Stimulated activated memory B cell treated with anti-CD40 and anti-IgM and Interleukin-4, amounts not matched to agents 10 μg/mL and 1 μg/mL and 100 μg/mL, for 72 hours (primary cell): ENCODE results near the gene MISP.
A peak's percentile ranks its signal among the peaks of the same experiment; 100 is the strongest.

Experiments used
- ATAC-seq: fragments of 150-1000 bp; cut with Tn5 transposase; 2 replicates; pipeline ENCODE4 v1.10.0; 2021
- H3K27ac Mint-ChIP-seq: one replicate; pipeline ENCODE4 v1.8.0; 2022; ENCODE audit warnings: mild to moderate bottlenecking, mixed read lengths
- H3K27me3 Mint-ChIP-seq: one replicate; pipeline ENCODE4 v1.8.0; 2022; ENCODE audit warnings: mixed read lengths
- H3K36me3 Mint-ChIP-seq: one replicate; pipeline ENCODE4 v1.8.0; 2022; ENCODE audit warnings: mixed read lengths
- H3K4me1 Mint-ChIP-seq: one replicate; pipeline ENCODE4 v1.8.0; 2022; ENCODE audit warnings: mixed read lengths
- H3K4me3 Mint-ChIP-seq: one replicate; pipeline ENCODE4 v1.8.0; 2022; ENCODE audit warnings: mild to moderate bottlenecking, moderate library complexity, mixed read lengths
- H3K9me3 Mint-ChIP-seq: one replicate; pipeline ENCODE4 v1.8.0; 2022; ENCODE audit warnings: mixed read lengths

Gene MISP

GRCh38 chr19:751501-752341 lies 809 bp downstream of the MISP start:
- ATAC-seq = no peak
- H3K4me3 Mint-ChIP-seq = no peak overlapping the region
- no peak overlapping the region for H3K27ac Mint-ChIP-seq

GRCh38 chr19:752652-753517 lies 2.0 kb downstream of the MISP start:
- H3K4me3 Mint-ChIP-seq = no peak overlapping the region
- H3K36me3 Mint-ChIP-seq = no peaks in the 10 kb centered on the region
- H3K4me1 Mint-ChIP-seq = no peaks in the 10 kb centered on the region
- H3K27me3 Mint-ChIP-seq = peaks cover 12% of the 10 kb centered on the region
- H3K9me3 Mint-ChIP-seq = no peaks in the 10 kb centered on the region
- no peak overlapping the region for H3K27ac Mint-ChIP-seq
- no peak for ATAC-seq

More at GRCh38 chr19:751501-752341, 809 bp downstream of the MISP start:
- H3K36me3 Mint-ChIP-seq = no peaks in the 10 kb centered on the region
- no peaks in the 10 kb centered on the region for H3K9me3 Mint-ChIP-seq
- H3K4me1 Mint-ChIP-seq = no peaks in the 10 kb centered on the region
- H3K27me3 Mint-ChIP-seq = peaks cover 12% of the 10 kb centered on the region

- Mint-ChIP-seq H3K4me1 (no peaks in the 10 kb centered on the region), H3K27me3 (peaks cover 12% of the 10 kb centered on the region), H3K9me3 (peaks cover under 1% of the 10 kb centered on the region), H3K36me3 (no peaks in the 10 kb centered on the region), H3K27ac (no peak overlapping the region), H3K4me3 (peak overlapping the region; percentile 37)
- ATAC-seq = no peak
These were observed 3.6 kb downstream of the MISP start for GRCh38 chr19:754530-754929.

GRCh38 chr19:755063-755462 lies 4.2 kb downstream of the MISP start:
- Mint-ChIP-seq H3K9me3 (peaks cover 4% of the 10 kb centered on the region), H3K36me3 (no peaks in the 10 kb centered on the region), H3K27ac (no peak overlapping the region), H3K4me1 (no peaks in the 10 kb centered on the region), H3K27me3 (peaks cover 12% of the 10 kb centered on the region), H3K4me3 (no peak overlapping the region)
- ATAC-seq = no peak

- H3K27me3 Mint-ChIP-seq = peaks cover 12% of the 10 kb centered on the region
- H3K27ac Mint-ChIP-seq = no peak overlapping the region
- peaks cover 4% of the 10 kb centered on the region for H3K9me3 Mint-ChIP-seq
- H3K4me3 Mint-ChIP-seq = no peak overlapping the region
- no peaks in the 10 kb centered on the region for H3K36me3 Mint-ChIP-seq
- H3K4me1 Mint-ChIP-seq = no peaks in the 10 kb centered on the region
- ATAC-seq = peak; percentile 38
These were observed 5.3 kb downstream of the MISP start for GRCh38 chr19:756236-756635.

- H3K36me3 Mint-ChIP-seq = no peaks in the 10 kb centered on the region
- no peak overlapping the region for H3K27ac Mint-ChIP-seq
- no peak for ATAC-seq
- H3K9me3 Mint-ChIP-seq = peaks cover 4% of the 10 kb centered on the region
- H3K27me3 Mint-ChIP-seq = peaks cover 12% of the 10 kb centered on the region
- no peak overlapping the region for H3K4me3 Mint-ChIP-seq
- no peaks in the 10 kb centered on the region for H3K4me1 Mint-ChIP-seq
These were observed 6.1 kb downstream of the MISP start for GRCh38 chr19:756821-757688.

GRCh38 chr19:757811-758668 lies 7.1 kb downstream of the MISP start:
- H3K4me1 Mint-ChIP-seq = no peaks in the 10 kb centered on the region
- no peaks in the 10 kb centered on the region for H3K36me3 Mint-ChIP-seq
- no peak overlapping the region for H3K4me3 Mint-ChIP-seq
- no peak overlapping the region for H3K27ac Mint-ChIP-seq
- peaks cover 4% of the 10 kb centered on the region for H3K9me3 Mint-ChIP-seq
- peak; percentile 36 for ATAC-seq
- H3K27me3 Mint-ChIP-seq = peaks cover 12% of the 10 kb centered on the region

GRCh38 chr19:763181-763580 lies 12.3 kb downstream of the MISP start:
- peaks cover 21% of the 10 kb centered on the region for H3K27me3 Mint-ChIP-seq
- H3K4me3 Mint-ChIP-seq = no peak overlapping the region
- H3K27ac Mint-ChIP-seq = no peak overlapping the region
- no peak for ATAC-seq
- H3K36me3 Mint-ChIP-seq = no peaks in the 10 kb centered on the region
- no peaks in the 10 kb centered on the region for H3K4me1 Mint-ChIP-seq
- H3K9me3 Mint-ChIP-seq = peaks cover 4% of the 10 kb centered on the region

- H3K36me3 Mint-ChIP-seq = no peaks in the 10 kb centered on the region
- peaks cover 4% of the 10 kb centered on the region for H3K9me3 Mint-ChIP-seq
- no peaks in the 10 kb centered on the region for H3K4me1 Mint-ChIP-seq
- no peak overlapping the region for H3K27ac Mint-ChIP-seq
- peaks cover 21% of the 10 kb centered on the region for H3K27me3 Mint-ChIP-seq
- no peak for ATAC-seq
- H3K4me3 Mint-ChIP-seq = no peak overlapping the region
These were observed 13.0 kb downstream of the MISP start for GRCh38 chr19:763869-764268.

- Mint-ChIP-seq H3K27me3 (peaks cover 21% of the 10 kb centered on the region), H3K9me3 (peaks cover 4% of the 10 kb centered on the region), H3K4me3 (no peak overlapping the region), H3K36me3 (no peaks in the 10 kb centered on the region), H3K27ac (no peak overlapping the region), H3K4me1 (no peaks in the 10 kb centered on the region)
- no peak for ATAC-seq
These were observed 13.4 kb downstream of the MISP start for GRCh38 chr19:764301-764700.

GRCh38 chr19:765179-765738 lies 14.3 kb downstream of the MISP start:
- H3K27ac Mint-ChIP-seq = no peak overlapping the region
- H3K9me3 Mint-ChIP-seq = no peaks in the 10 kb centered on the region
- no peak for ATAC-seq
- H3K27me3 Mint-ChIP-seq = peaks cover 21% of the 10 kb centered on the region
- H3K4me3 Mint-ChIP-seq = no peak overlapping the region
- H3K4me1 Mint-ChIP-seq = no peaks in the 10 kb centered on the region
- H3K36me3 Mint-ChIP-seq = no peaks in the 10 kb centered on the region

GRCh38 chr19:768424-768823 lies 17.5 kb downstream of the MISP start:
- peaks cover 38% of the 10 kb centered on the region for H3K27me3 Mint-ChIP-seq
- H3K4me3 Mint-ChIP-seq = no peak overlapping the region
- ATAC-seq = no peak
- no peaks in the 10 kb centered on the region for H3K4me1 Mint-ChIP-seq
- H3K9me3 Mint-ChIP-seq = no peaks in the 10 kb centered on the region
- no peak overlapping the region for H3K27ac Mint-ChIP-seq
- H3K36me3 Mint-ChIP-seq = no peaks in the 10 kb centered on the region

GRCh38 chr19:769616-770015 lies 18.7 kb downstream of the MISP start:
- H3K4me1 Mint-ChIP-seq = no peaks in the 10 kb centered on the region
- no peaks in the 10 kb centered on the region for H3K36me3 Mint-ChIP-seq
- ATAC-seq = no peak
- no peaks in the 10 kb centered on the region for H3K9me3 Mint-ChIP-seq
- H3K27ac Mint-ChIP-seq = no peak overlapping the region
- H3K4me3 Mint-ChIP-seq = no peak overlapping the region
- H3K27me3 Mint-ChIP-seq = peaks cover 38% of the 10 kb centered on the region

- peaks cover 29% of the 10 kb centered on the region for H3K27me3 Mint-ChIP-seq
- no peak overlapping the region for H3K27ac Mint-ChIP-seq
These were observed 20.4 kb downstream of the MISP start for GRCh38 chr19:771332-771785.

More at GRCh38 chr19:771332-771785, 20.4 kb downstream of the MISP start:
- no peak overlapping the region for H3K4me3 Mint-ChIP-seq
- peak; percentile 43 for ATAC-seq
- H3K4me1 Mint-ChIP-seq = no peaks in the 10 kb centered on the region
- H3K36me3 Mint-ChIP-seq = no peaks in the 10 kb centered on the region
- no peaks in the 10 kb centered on the region for H3K9me3 Mint-ChIP-seq
